NCI-H187 (cell line): Measurements from ENCODE around the gene BRSK1.

Experiments used
- DNase-seq, 2 experiments: peaks; one replicate each; lab custom pipeline; 2025; lab: John Stamatoyannopoulos, UW

The BRSK1 gene

GRCh38 chr19:55253842-55254624 is 29.8 kb upstream of the BRSK1 start:
- DNase-seq = peak in 1 of 2 experiments; percentile 10

GRCh38 chr19:55254625-55254977 is 29.2 kb upstream of the BRSK1 start:
- no peak for DNase-seq

- DNase-seq = no peak
Measured at GRCh38 chr19:55255618-55256423, 28.0 kb upstream of the BRSK1 start.

- no peak for DNase-seq
Measured at GRCh38 chr19:55256562-55257460, 27.0 kb upstream of the BRSK1 start.

GRCh38 chr19:55257461-55258420 is 26.1 kb upstream of the BRSK1 start:
- DNase-seq = no peak

GRCh38 chr19:55258476-55258827 is 25.3 kb upstream of the BRSK1 start:
- no peak for DNase-seq

- peak; percentile 98 for DNase-seq
Measured at GRCh38 chr19:55258828-55259539, 24.8 kb upstream of the BRSK1 start, which contains the start of gene PPP6R1. TSS of gene PPP6R1 (minus strand) at chr19:55259017. CDS start at chr19:55247103, 11,914 bp downstream.

GRCh38 chr19:55259540-55260210 is 24.1 kb upstream of the BRSK1 start:
- no peak for DNase-seq

GRCh38 chr19:55261671-55262126 is 22.1 kb upstream of the BRSK1 start:
- DNase-seq = no peak

- DNase-seq = no peak
Measured at GRCh38 chr19:55262359-55262758, 21.4 kb upstream of the BRSK1 start.

GRCh38 chr19:55264531-55264930 is 19.3 kb upstream of the BRSK1 start:
- no peak for DNase-seq

- no peak for DNase-seq
Measured at GRCh38 chr19:55265173-55265572, 18.6 kb upstream of the BRSK1 start.

GRCh38 chr19:55265723-55266386 is 17.9 kb upstream of the BRSK1 start:
- DNase-seq = no peak

GRCh38 chr19:55266404-55266803 is 17.4 kb upstream of the BRSK1 start:
- DNase-seq = no peak

GRCh38 chr19:55266840-55267239 is 17.0 kb upstream of the BRSK1 start:
- no peak for DNase-seq

- DNase-seq = no peak
Measured at GRCh38 chr19:55269299-55269698, 14.5 kb upstream of the BRSK1 start.

- no peak for DNase-seq
Measured at GRCh38 chr19:55270172-55270942, 13.4 kb upstream of the BRSK1 start.

- no peak for DNase-seq
Measured at GRCh38 chr19:55272142-55272541, 11.7 kb upstream of the BRSK1 start.
